Measurements from ENCODE around the gene FCHSD2. TPM values are rescaled to one million over a fixed set of nuclear protein-coding genes. Genes with fewer than 3 reads are reported as not detected.

FCHSD2 gene
- total and polyA plus RNA-seq, 9 of the 15 experiments (the other 6 are each of a cell fraction or from before 2014, with no cell fraction given): 1.8 to 14.7 (median 6.4) TPM

DNA sequence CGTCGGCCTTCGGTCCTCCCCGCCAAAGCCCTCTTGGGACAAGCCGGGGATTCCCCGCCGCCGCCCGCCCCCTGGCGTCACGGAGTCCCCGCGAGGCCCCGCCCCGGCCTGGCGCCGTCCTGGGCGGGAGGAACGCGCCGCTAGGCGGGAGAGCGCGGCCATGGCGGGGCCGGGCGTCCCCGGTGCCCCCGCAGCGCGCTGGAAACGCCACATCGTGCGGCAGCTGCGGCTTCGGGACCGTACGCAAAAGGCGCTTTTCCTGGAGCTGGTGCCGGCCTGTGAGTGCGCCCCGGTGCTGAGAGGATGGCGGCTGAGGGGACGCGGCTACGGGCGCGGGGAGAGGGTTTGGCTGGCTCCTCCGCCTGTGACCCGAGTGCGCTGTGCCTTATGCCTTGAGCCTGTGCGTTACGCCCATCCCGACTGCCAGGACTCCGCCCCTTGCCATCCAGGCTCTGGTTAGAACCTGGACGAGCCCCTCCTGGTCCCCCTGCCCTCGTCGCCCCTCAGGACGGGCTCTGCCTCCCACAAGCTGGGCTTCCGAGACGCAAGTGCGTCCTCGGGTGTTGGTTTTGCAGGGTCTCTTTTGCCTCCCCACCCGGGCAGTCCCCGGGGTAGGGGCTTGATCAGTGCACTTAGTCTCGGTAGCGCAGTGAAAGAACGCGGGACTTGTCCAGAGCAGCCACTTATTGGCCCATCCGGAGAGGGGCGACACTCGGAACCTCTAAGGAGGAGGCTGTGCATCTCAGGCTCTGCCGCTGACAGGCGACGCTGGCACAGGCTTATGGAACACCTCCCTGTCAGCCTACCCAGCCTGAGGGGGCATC lies 327.6 kb downstream of the FCHSD2 start, which contains the start of gene ATG16L2 (continued):
- TF ChIP-seq, protein P1, sequence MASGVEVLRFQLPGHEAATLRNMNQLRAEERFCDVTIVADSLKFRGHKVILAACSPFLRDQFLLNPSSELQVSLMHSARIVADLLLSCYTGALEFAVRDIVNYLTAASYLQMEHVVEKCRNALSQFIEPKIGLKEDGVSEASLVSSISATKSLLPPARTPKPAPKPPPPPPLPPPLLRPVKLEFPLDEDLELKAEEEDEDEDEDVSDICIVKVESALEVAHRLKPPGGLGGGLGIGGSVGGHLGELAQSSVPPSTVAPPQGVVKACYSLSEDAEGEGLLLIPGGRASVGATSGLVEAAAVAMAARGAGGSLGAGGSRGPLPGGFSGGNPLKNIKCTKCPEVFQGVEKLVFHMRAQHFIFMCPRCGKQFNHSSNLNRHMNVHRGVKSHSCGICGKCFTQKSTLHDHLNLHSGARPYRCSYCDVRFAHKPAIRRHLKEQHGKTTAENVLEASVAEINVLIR (CRISPR knock-in tag; IDR thresholded peaks at IDR 0.05): peak; percentile 81
- no peak for TF ChIP-seq ARHGAP35 (IDR thresholded peaks at IDR 0.05; ENCODE audit: partially characterized antibody)
- TF ChIP-seq ZNF586 (CRISPR knock-in tag; conservative IDR thresholded peaks at IDR 0.05): no peak
- TF ChIP-seq RAD21 (CRISPR knock-in tag; conservative IDR thresholded peaks at IDR 0.05 in 1 of 2, IDR thresholded peaks at IDR 0.05 in 1 of 2): peak; percentile 24 to 32; a peak in 3 of 4 replicates
- TF ChIP-seq NFE2 (IDR thresholded peaks at IDR 0.05; ENCODE audit: low read depth): no peak
- TF ChIP-seq, protein P2, sequence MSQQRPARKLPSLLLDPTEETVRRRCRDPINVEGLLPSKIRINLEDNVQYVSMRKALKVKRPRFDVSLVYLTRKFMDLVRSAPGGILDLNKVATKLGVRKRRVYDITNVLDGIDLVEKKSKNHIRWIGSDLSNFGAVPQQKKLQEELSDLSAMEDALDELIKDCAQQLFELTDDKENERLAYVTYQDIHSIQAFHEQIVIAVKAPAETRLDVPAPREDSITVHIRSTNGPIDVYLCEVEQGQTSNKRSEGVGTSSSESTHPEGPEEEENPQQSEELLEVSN (IDR thresholded peaks at IDR 0.05; ENCODE audit: borderline replicate concordance in 1 of 2, extremely low read depth in 1 of 2, insufficient read depth in 1 of 2, insufficient read length in 1 of 2, low read depth in 1 of 2, low read length in 1 of 2, poor library complexity in 1 of 2, severe bottlenecking in 1 of 2): peak; percentile 82 to 98
- 0 out of 2 replicates have a peak, but pooled peaks have one; percentile 56 for TF ChIP-seq MTA3 (IDR thresholded peaks at IDR 0.05; ENCODE audit: borderline replicate concordance)
- peak in 1 of 2 experiments; percentile 11; a peak in 1 of 4 replicates for TF ChIP-seq TRIM24 (IDR thresholded peaks at IDR 0.05)
- TF ChIP-seq, protein P3, sequence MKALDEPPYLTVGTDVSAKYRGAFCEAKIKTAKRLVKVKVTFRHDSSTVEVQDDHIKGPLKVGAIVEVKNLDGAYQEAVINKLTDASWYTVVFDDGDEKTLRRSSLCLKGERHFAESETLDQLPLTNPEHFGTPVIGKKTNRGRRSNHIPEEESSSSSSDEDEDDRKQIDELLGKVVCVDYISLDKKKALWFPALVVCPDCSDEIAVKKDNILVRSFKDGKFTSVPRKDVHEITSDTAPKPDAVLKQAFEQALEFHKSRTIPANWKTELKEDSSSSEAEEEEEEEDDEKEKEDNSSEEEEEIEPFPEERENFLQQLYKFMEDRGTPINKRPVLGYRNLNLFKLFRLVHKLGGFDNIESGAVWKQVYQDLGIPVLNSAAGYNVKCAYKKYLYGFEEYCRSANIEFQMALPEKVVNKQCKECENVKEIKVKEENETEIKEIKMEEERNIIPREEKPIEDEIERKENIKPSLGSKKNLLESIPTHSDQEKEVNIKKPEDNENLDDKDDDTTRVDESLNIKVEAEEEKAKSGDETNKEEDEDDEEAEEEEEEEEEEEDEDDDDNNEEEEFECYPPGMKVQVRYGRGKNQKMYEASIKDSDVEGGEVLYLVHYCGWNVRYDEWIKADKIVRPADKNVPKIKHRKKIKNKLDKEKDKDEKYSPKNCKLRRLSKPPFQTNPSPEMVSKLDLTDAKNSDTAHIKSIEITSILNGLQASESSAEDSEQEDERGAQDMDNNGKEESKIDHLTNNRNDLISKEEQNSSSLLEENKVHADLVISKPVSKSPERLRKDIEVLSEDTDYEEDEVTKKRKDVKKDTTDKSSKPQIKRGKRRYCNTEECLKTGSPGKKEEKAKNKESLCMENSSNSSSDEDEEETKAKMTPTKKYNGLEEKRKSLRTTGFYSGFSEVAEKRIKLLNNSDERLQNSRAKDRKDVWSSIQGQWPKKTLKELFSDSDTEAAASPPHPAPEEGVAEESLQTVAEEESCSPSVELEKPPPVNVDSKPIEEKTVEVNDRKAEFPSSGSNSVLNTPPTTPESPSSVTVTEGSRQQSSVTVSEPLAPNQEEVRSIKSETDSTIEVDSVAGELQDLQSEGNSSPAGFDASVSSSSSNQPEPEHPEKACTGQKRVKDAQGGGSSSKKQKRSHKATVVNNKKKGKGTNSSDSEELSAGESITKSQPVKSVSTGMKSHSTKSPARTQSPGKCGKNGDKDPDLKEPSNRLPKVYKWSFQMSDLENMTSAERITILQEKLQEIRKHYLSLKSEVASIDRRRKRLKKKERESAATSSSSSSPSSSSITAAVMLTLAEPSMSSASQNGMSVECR (CRISPR knock-in tag; IDR thresholded peaks at IDR 0.05): peak; percentile 89
- no peak for TF ChIP-seq FOS (IDR thresholded peaks at IDR 0.05; ENCODE audit: extremely low read depth, insufficient read length)
- TF ChIP-seq ZNF830 (CRISPR knock-in tag; IDR thresholded peaks at IDR 0.05): no peak
- no peak for TF ChIP-seq ATF1 (CRISPR knock-in tag; IDR thresholded peaks at IDR 0.05)
- peak; percentile 87 for TF ChIP-seq ATF1 (tag; IDR thresholded peaks at IDR 0.05)
- no peak for TF ChIP-seq TEAD1 (CRISPR knock-in tag; IDR thresholded peaks at IDR 0.05)
- TF ChIP-seq KLF13 (tag; IDR thresholded peaks at IDR 0.05; ENCODE audit: borderline replicate concordance, low read depth): peak; percentile 34; the same call in 1 of the 2 replicates
- no peak for TF ChIP-seq MYC (IDR thresholded peaks at IDR 0.05; ENCODE audit: low read depth, low read length)
- peak; percentile 27; the same call in 1 of the 2 replicates for TF ChIP-seq MYC (CRISPR knock-in tag; IDR thresholded peaks at IDR 0.05; ENCODE audit: borderline replicate concordance, low read depth)
- TF ChIP-seq HEY1 (CRISPR knock-in tag; IDR thresholded peaks at IDR 0.05; ENCODE audit: borderline replicate concordance): no peak
- no peak for TF ChIP-seq RBM25 (IDR thresholded peaks at IDR 0.05; ENCODE audit: low read depth, low read length, severe bottlenecking)
- no peak for TF ChIP-seq NCOR1 (IDR thresholded peaks at IDR 0.05)
- 0 out of 4 replicates have a peak, but pooled peaks have one; percentile 33 for TF ChIP-seq NRF1 (conservative IDR thresholded peaks at IDR 0.05 in 1 of 2, IDR thresholded peaks at IDR 0.05 in 1 of 2)
- TF ChIP-seq ELF1 (tag; IDR thresholded peaks at IDR 0.05): no peak

Data from K562 (cell line).